Suprapubic skin (tissue), 3 donors: ENCODE measurements around the gene SERPINA9.

Experiments
- CTCF ChIP-seq, 2 donors: fragments of 200-600 bp in 1 of 2; fragments of 450-650 bp in 1 of 2; sonication (generic) in 1 of 2; IDR thresholded peaks; one replicate each; pipeline ENCODE4 v1.5.1; 2016 to 2019; ENCODE audit warnings: antibody characterized with exemption in 2 of 2, mild to moderate bottlenecking in 1 of 2, moderate library complexity in 1 of 2
- EP300 ChIP-seq: sonication (generic); formaldehyde crosslinking; IDR thresholded peaks from one replicate; pipeline ENCODE4 v1.6.1; 2017; ENCODE audit warnings: antibody characterized with exemption
- POLR2A ChIP-seq, 2 donors: fragments of 450-650 bp; IDR thresholded peaks; one replicate each; pipeline ENCODE4 v1.6.1; 2017; ENCODE audit warnings: antibody characterized with exemption in 2 of 2, mild to moderate bottlenecking in 2 of 2, moderate library complexity in 2 of 2

- TF ChIP-seq CTCF (IDR thresholded peaks at IDR 0.05): no peak
- TF ChIP-seq POLR2A (IDR thresholded peaks at IDR 0.05): no peak
- TF ChIP-seq EP300: no peak
These were observed 33.4 kb upstream of the SERPINA9 start, which contains the start of gene SERPINA12 for GRCh38 chr14:94509356-94509755.
